Measurements from ENCODE around the gene MAML1.

- TF ChIP-seq CTCF (conservative IDR thresholded peaks at IDR 0.05; ENCODE audit: low read depth, low read length), result no peak
- TF ChIP-seq EZH2 (IDR thresholded peaks at IDR 0.05; ENCODE audit: low read length, unreplicated experiment), result no peak
- TF ChIP-seq EZH2phosphoT487 (IDR thresholded peaks at IDR 0.05; ENCODE audit: borderline replicate concordance, low read length), result no peak
Measured at GRCh38 chr5:179755022-179755421, 22.4 kb downstream of the MAML1 start.
